H1 (cell line): ENCODE results near the gene CRHBP. TPM values are rescaled to one million over a fixed set of nuclear protein-coding genes. Genes with fewer than 3 reads are reported as not detected.

Experiments
- CTCF ChIA-PET: fragments of 300-600 bp; sonication (Branson Sonifier 250); formaldehyde crosslinking; loops from one replicate; lab custom pipeline; 2021; ENCODE audit not compliant: partially characterized antibody; lab: Charles Lee
- POLR2A ChIA-PET: fragments of 300-600 bp; sonication (Branson Sonifier 250); formaldehyde crosslinking; loops from one replicate; lab custom pipeline; 2021; ENCODE audit warnings: inconsistent platforms; ENCODE audit not compliant: partially characterized antibody; lab: Charles Lee
- DNase-seq, 2 experiments: peaks; one replicate each; pipeline versions ENCODE4 v3.0.0 to v3.0.0-alpha.2; 2010 to 2022; ENCODE audit warnings: low spot score in 2 of 2, low read depth in 1 of 2, mixed read lengths in 1 of 2
- FAIRE-seq: peaks from 2 replicates; lab custom pipeline; 2011; peaks lifted over from hg19 to GRCh38; lab: Jason Lieb, UNC
- H2AFZ ChIP-seq: 2 replicates; pipeline ENCODE4 v1.8.1; 2012; ENCODE audit warnings: low read length, inconsistent platforms
- H2AK5ac ChIP-seq: 2 replicates; pipeline ENCODE4 v1.6.1; 2013; ENCODE audit warnings: low read depth, low read length
- H2BK120ac ChIP-seq: replicated peaks from 2 replicates; pipeline ENCODE3; 2013; ENCODE audit warnings: low read depth, low read length, inconsistent platforms
- H2BK12ac ChIP-seq: 2 replicates; pipeline ENCODE4 v1.6.1; 2013; ENCODE audit warnings: low read depth, low read length
- H2BK15ac ChIP-seq: 2 replicates; pipeline ENCODE4 v1.6.1; 2013; ENCODE audit warnings: low read length
- H2BK20ac ChIP-seq: 2 replicates; pipeline ENCODE4 v1.6.1; 2013; ENCODE audit warnings: low read length
- H2BK5ac ChIP-seq: 2 replicates; pipeline ENCODE4 v1.6.1; 2013; ENCODE audit warnings: low read depth, low read length
- H3K14ac ChIP-seq: 2 replicates; pipeline ENCODE4 v1.6.1; 2013; ENCODE audit warnings: inconsistent platforms; ENCODE audit not compliant: insufficient read length
- H3K18ac ChIP-seq: 2 replicates; pipeline ENCODE4 v1.6.1; 2013; ENCODE audit warnings: low read length; ENCODE audit errors: extremely low read depth
- H3K23ac ChIP-seq: 2 replicates; pipeline ENCODE4 v1.6.1; 2013; ENCODE audit warnings: inconsistent platforms; ENCODE audit not compliant: insufficient read length
- H3K23me2 ChIP-seq: 2 replicates; pipeline ENCODE4 v1.6.1; 2013; ENCODE audit warnings: low read depth, low read length
- H3K27ac ChIP-seq: 2 replicates; pipeline ENCODE4 v1.6.1; 2011; ENCODE audit warnings: low read depth, low read length, inconsistent platforms
- H3K27me3 ChIP-seq, 4 experiments: replicated peaks in 1 of 4; 1 replicate in 1 of 4; 2 replicates in 3 of 4; pipeline versions ENCODE4 v1.6.1 to v1.8.1; 2011 to 2013; ENCODE audit warnings: low read length in 3 of 4, mild to moderate bottlenecking in 3 of 4, inconsistent platforms in 2 of 4, mixed read lengths in 2 of 4, moderate library complexity in 1 of 4; ENCODE audit not compliant: control insufficient read depth in 3 of 4, insufficient read depth in 3 of 4; ENCODE audit errors: extremely low read depth in 1 of 4
- H3K36me3 ChIP-seq, 4 experiments: 2 replicates each; pipeline versions ENCODE4 v1.6.1 to v1.8.1; 2011 to 2013; ENCODE audit warnings: mild to moderate bottlenecking in 4 of 4, low read length in 3 of 4, moderate library complexity in 2 of 4, control low read depth in 1 of 4, inconsistent platforms in 1 of 4; ENCODE audit not compliant: insufficient read depth in 4 of 4, control insufficient read depth in 2 of 4
- H3K4ac ChIP-seq: replicated peaks from 2 replicates; pipeline ENCODE3; 2013; ENCODE audit warnings: low read length, low read depth, mixed read lengths, inconsistent platforms; ENCODE audit not compliant: insufficient read length
- H3K4me1 ChIP-seq, 4 experiments: replicated peaks in 1 of 4; 1 replicate in 1 of 4; 2 replicates in 3 of 4; pipeline versions ENCODE4 v1.6.1 to v1.8.1; 2011 to 2013; ENCODE audit warnings: low read length in 3 of 4, inconsistent platforms in 2 of 4, mixed read lengths in 1 of 4; ENCODE audit not compliant: insufficient read depth in 4 of 4, control insufficient read depth in 3 of 4
- H3K4me2 ChIP-seq, 2 experiments: 2 replicates each; pipeline versions ENCODE4 v1.6.1 to v1.8.1; 2011 to 2013; ENCODE audit warnings: low read depth in 2 of 2, low read length in 2 of 2, control low read depth in 1 of 2, inconsistent platforms in 1 of 2, mild to moderate bottlenecking in 1 of 2; ENCODE audit not compliant: insufficient read depth in 1 of 2
- H3K4me3 ChIP-seq, 4 experiments: fragments of 200-600, 300-600 bp in 1 of 4; sonication (generic), shearing (Covaris generic), sonication (Bioruptor Twin) in 1 of 4; 2 replicates each; pipeline versions ENCODE4 v1.5.1 to v1.8.1; 2011 to 2016; ENCODE audit warnings: low read length in 4 of 4, low read depth in 3 of 4, control low read depth in 2 of 4, inconsistent platforms in 2 of 4, mild to moderate bottlenecking in 2 of 4, mixed read lengths in 1 of 4, moderate library complexity in 1 of 4; ENCODE audit not compliant: insufficient read depth in 2 of 4; ENCODE audit errors: extremely low read depth in 1 of 4
- H3K56ac ChIP-seq: replicated peaks from 2 replicates; pipeline ENCODE3; 2013; ENCODE audit warnings: low read depth, mild to moderate bottlenecking, mixed read lengths, low read length, inconsistent platforms; ENCODE audit not compliant: insufficient read length
- H3K79me1 ChIP-seq: 2 replicates; pipeline ENCODE4 v1.6.1; 2013; ENCODE audit warnings: low read depth, low read length, control low read depth
- H3K79me2 ChIP-seq, 2 experiments: 2 replicates each; pipeline versions ENCODE4 v1.6.1 to v1.8.1; 2012 to 2013; ENCODE audit warnings: low read length in 2 of 2, mild to moderate bottlenecking in 2 of 2, inconsistent platforms in 1 of 2; ENCODE audit not compliant: insufficient read depth in 2 of 2, control insufficient read depth in 1 of 2
- H3K9ac ChIP-seq, 4 experiments: replicated peaks in 1 of 4; 1 replicate in 1 of 4; 2 replicates in 3 of 4; pipeline versions ENCODE4 v1.6.1 to v1.8.1; 2011 to 2013; ENCODE audit warnings: low read depth in 3 of 4, low read length in 3 of 4, control low read depth in 2 of 4, mild to moderate bottlenecking in 2 of 4, moderate library complexity in 2 of 4, inconsistent platforms in 1 of 4; ENCODE audit errors: extremely low read depth in 1 of 4
- H3K9me3 ChIP-seq, 2 experiments: 2 replicates each; pipeline versions ENCODE4 v1.6.1 to v1.8.1; 2012 to 2013; ENCODE audit warnings: mild to moderate bottlenecking in 2 of 2, moderate library complexity in 2 of 2, control low read depth in 1 of 2, inconsistent platforms in 1 of 2, low read depth in 1 of 2, low read length in 1 of 2, mixed read lengths in 1 of 2; ENCODE audit not compliant: insufficient read depth in 2 of 2
- H4K20me1 ChIP-seq, 2 experiments: replicated peaks in 1 of 2; 2 replicates each; pipeline versions ENCODE3 to v1.8.1; 2011 to 2013; ENCODE audit warnings: inconsistent platforms in 2 of 2, low read length in 2 of 2, mild to moderate bottlenecking in 1 of 2; ENCODE audit not compliant: insufficient read depth in 2 of 2, control insufficient read depth in 1 of 2
- H4K5ac ChIP-seq: 2 replicates; pipeline ENCODE4 v1.6.1; 2013; ENCODE audit warnings: low read length, low read depth, mixed read lengths, inconsistent platforms; ENCODE audit not compliant: insufficient read length
- H4K8ac ChIP-seq: 2 replicates; pipeline ENCODE4 v1.8.0; 2013; ENCODE audit warnings: mild to moderate bottlenecking, moderate library complexity, low read length, inconsistent platforms; ENCODE audit not compliant: insufficient read depth; ENCODE audit errors: extremely low read depth
- H4K91ac ChIP-seq: replicated peaks from 2 replicates; pipeline ENCODE3; 2013; ENCODE audit warnings: low read length, mixed read lengths, inconsistent platforms; ENCODE audit not compliant: insufficient read length
- BRCA1 ChIP-seq: IDR thresholded peaks from 2 replicates; pipeline ENCODE4 v1.6.1; 2012; ENCODE audit warnings: low read depth, low read length, improper control_type of control experiment
- CBX8 ChIP-seq: fragments of 300-800, 300-1000 bp; sonication (generic); IDR thresholded peaks from 2 replicates; pipeline ENCODE4 v1.7.1; 2016; ENCODE audit warnings: low read depth, low read length, borderline replicate concordance
- CHD1 ChIP-seq: IDR thresholded peaks from 2 replicates; pipeline ENCODE4 v1.6.1; 2012; ENCODE audit warnings: low read depth, low read length, improper control_type of control experiment
- CREB1 ChIP-seq: IDR thresholded peaks from 2 replicates; pipeline ENCODE4 v1.6.1; 2012; ENCODE audit warnings: inconsistent platforms
- FOSL1 ChIP-seq: IDR thresholded peaks from 2 replicates; pipeline ENCODE4 v1.6.1; 2011; ENCODE audit warnings: mild to moderate bottlenecking, low read depth, low read length, moderate library complexity; ENCODE audit not compliant: insufficient read depth
- HDAC6 ChIP-seq: IDR thresholded peaks from one replicate; pipeline ENCODE4 v1.7.1; 2012; ENCODE audit warnings: low read depth, mild to moderate bottlenecking, inconsistent platforms, low read length, moderate library complexity
- PHF8 ChIP-seq: fragments of 200-600 bp; sonication (generic); conservative IDR thresholded peaks from 2 replicates; pipeline ENCODE4 v1.7.1; 2012; ENCODE audit warnings: low read depth, mild to moderate bottlenecking, inconsistent platforms, low read length, moderate library complexity
- POLR2AphosphoS5 ChIP-seq: IDR thresholded peaks from 2 replicates; pipeline ENCODE4 v1.6.1; 2011; ENCODE audit warnings: low read depth, low read length
- POU5F1 ChIP-seq: IDR thresholded peaks from 2 replicates; pipeline ENCODE4 v1.6.1; 2011; ENCODE audit warnings: low read depth, mild to moderate bottlenecking, low read length, moderate library complexity
- SIN3A ChIP-seq, 2 experiments: IDR thresholded peaks in 1 of 2; conservative IDR thresholded peaks in 1 of 2; 2 replicates each; pipeline ENCODE4 v1.6.1; 2011 to 2012; ENCODE audit warnings: low read length in 2 of 2, improper control_type of control experiment in 1 of 2, low read depth in 1 of 2, mild to moderate bottlenecking in 1 of 2
- SP4 ChIP-seq: IDR thresholded peaks from 2 replicates; pipeline ENCODE4 v1.6.1; 2012; ENCODE audit warnings: low read length, inconsistent platforms
- TAF1 ChIP-seq: IDR thresholded peaks from 2 replicates; pipeline ENCODE4 v1.6.1; 2011; ENCODE audit warnings: mild to moderate bottlenecking, low read depth, low read length
- TCF12 ChIP-seq: IDR thresholded peaks from 2 replicates; pipeline ENCODE4 v1.6.1; 2011; ENCODE audit warnings: low read depth, mild to moderate bottlenecking, low read length
- TEAD4 ChIP-seq: IDR thresholded peaks from 2 replicates; pipeline ENCODE4 v1.6.1; 2012; ENCODE audit warnings: low read depth, low read length, inconsistent platforms, mixed read lengths
- WGBS, 2 experiments: shearing (Covaris generic) in 1 of 2; methylation state at CpG; one replicate each; pipeline versions ENCODE4 v1.1.6 to v1.1.7; 2013 to 2015; ENCODE audit warnings: low lambda C conversion rate in 2 of 2, mixed read lengths in 2 of 2, inconsistent platforms in 1 of 2, low coverage in 1 of 2, missing lambda C conversion rate in 1 of 2; ENCODE audit not compliant: insufficient replicate concordance in 2 of 2, insufficient coverage in 1 of 2, insufficient read length in 1 of 2; ENCODE audit errors: extremely low coverage in 1 of 2, missing lambda C conversion rate in 1 of 2; 5-methylcytosine and 5-hydroxymethylcytosine counted together
- polyA plus RNA-seq, 7 experiments: library from polyadenylated mRNA; depleted of rRNA in 3 of 7; stranded (reverse) in 5 of 7; unstranded in 2 of 7; fragments of >200 nt in 5 of 7; fragments of 200-250 nt in 2 of 7; gene quantifications; 1 replicate in 5 of 7; 2 replicates in 1 of 7; 4 replicates in 1 of 7; pipeline versions ENCODE4 v1.2.1 to v1.2.3, GENCODE V29; 2011 to 2013; ENCODE audit warnings: missing spikeins in 2 of 7, mixed read lengths in 2 of 7
- total RNA-seq: library from RNA; stranded (reverse); fragmentation: NEBNext Ultra II Directional; extraction: Animal tissue kit (Norgen Biotek cat#: 25700); gene quantifications from 2 replicates; pipeline ENCODE4 v1.2.1, GENCODE V29; 2021
- TF ChIP-seq, protein P1 (sequence below): IDR thresholded peaks from 2 replicates; pipeline ENCODE4 v1.6.1; 2011; ENCODE audit warnings: low read length, improper control_type of control experiment

The CRHBP gene
- total and polyA plus RNA-seq, 2 of the 8 experiments (the other 6 are each of a cell fraction or from before 2014, with no cell fraction given), result 0.30 TPM; not detected in 1

DNA sequence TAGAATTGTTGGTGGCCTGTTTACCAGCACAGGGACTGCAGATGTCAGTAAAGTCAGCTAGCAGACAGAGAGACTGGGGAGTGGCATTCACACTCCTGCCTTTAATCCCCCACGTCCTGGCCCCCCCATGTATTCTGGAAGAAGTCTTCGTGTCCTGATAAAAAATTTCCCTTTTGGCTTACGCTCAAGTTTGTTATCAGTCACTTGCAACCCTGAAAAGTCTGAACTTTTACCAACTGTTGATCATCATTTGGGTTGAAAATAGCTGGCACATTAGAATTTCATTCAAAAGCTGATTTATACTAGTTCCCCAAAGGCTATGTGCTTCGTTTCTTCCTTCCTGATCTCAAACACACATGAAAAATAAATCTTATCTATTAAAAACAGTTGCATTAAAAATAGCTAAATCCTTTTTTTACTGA is 5.8 kb upstream of the CRHBP start:
- POLR2A ChIA-PET, result no interaction called here
- no peaks in the 10 kb centered on the region; the same call in 1 of the 2 replicates for H3K23me2 ChIP-seq
- no peak overlapping the region for H2AFZ ChIP-seq
- H2BK15ac ChIP-seq, result no peak overlapping the region
- peaks cover 0 to 4% of the 10 kb centered on the region in 2 experiments for H4K20me1 ChIP-seq
- no peak overlapping the region for H3K27ac ChIP-seq
- FAIRE-seq, result no peak
- no peak overlapping the region for H3K9ac ChIP-seq
- no peak overlapping the region for H2BK12ac ChIP-seq
- H3K9me3 ChIP-seq, result no peaks in the 10 kb centered on the region
- CTCF ChIA-PET, result interaction anchor here (0.6 kb wide), 1 partner anchor 82 kb away, joined by 3 read pairs; no protein-coding TSS in a partner anchor
- H3K4ac ChIP-seq, result no peak overlapping the region
- H3K36me3 ChIP-seq, result no peaks in the 10 kb centered on the region
- no peak overlapping the region for H3K23ac ChIP-seq
- H3K4me2 ChIP-seq, result no peak overlapping the region
- no peak overlapping the region for H3K4me3 ChIP-seq
- 62% methylated on average over 4 of the region's 4 CpGs; no CpG with 5 or more reads in 1 of the 2 experiments for WGBS, 2 experiments
- no peaks in the 10 kb centered on the region for H3K79me1 ChIP-seq
- no peak overlapping the region for H4K5ac ChIP-seq
- no peak overlapping the region for H4K91ac ChIP-seq
- H2AK5ac ChIP-seq, result no peak overlapping the region
- H2BK5ac ChIP-seq, result no peak overlapping the region
- H3K56ac ChIP-seq, result no peak overlapping the region
- DNase-seq, result no peak
- no peaks in the 10 kb centered on the region for H3K79me2 ChIP-seq
- no peak overlapping the region for H2BK20ac ChIP-seq
- no peak overlapping the region for H3K18ac ChIP-seq
- TF ChIP-seq TEAD4 (no peak), BRCA1 (no peak), CREB1 (no peak), TCF12 (no peak), PHF8 (no peak), POU5F1 (no peak), SIN3A (conservative IDR thresholded peaks at IDR 0.05 in 1 of 2, IDR thresholded peaks at IDR 0.05 in 1 of 2; ENCODE audit: low read depth in 1 of 2, low read length in 2 of 2) (no peak), CBX8 (no peak), CHD1 (no peak), SP4 (no peak), POLR2AphosphoS5 (no peak), FOSL1 (no peak), HDAC6 (no peak), TAF1 (no peak)
- TF ChIP-seq, protein P1, sequence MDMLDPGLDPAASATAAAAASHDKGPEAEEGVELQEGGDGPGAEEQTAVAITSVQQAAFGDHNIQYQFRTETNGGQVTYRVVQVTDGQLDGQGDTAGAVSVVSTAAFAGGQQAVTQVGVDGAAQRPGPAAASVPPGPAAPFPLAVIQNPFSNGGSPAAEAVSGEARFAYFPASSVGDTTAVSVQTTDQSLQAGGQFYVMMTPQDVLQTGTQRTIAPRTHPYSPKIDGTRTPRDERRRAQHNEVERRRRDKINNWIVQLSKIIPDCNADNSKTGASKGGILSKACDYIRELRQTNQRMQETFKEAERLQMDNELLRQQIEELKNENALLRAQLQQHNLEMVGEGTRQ, result no peak
- peaks cover 0 to 11% (median 1%) of the 10 kb centered on the region in 4 experiments; a peak in 5 of 7 replicates for H3K27me3 ChIP-seq
- H4K8ac ChIP-seq, result no peak overlapping the region
- H2BK120ac ChIP-seq, result no peak overlapping the region
- no peaks in the 10 kb centered on the region for H3K4me1 ChIP-seq
- H3K14ac ChIP-seq, result no peak overlapping the region
